SK-N-SH (cell line): ENCODE data around the gene FNDC3B.

Experiments
- GATA2 ChIP-seq: sonication (generic); formaldehyde crosslinking; IDR thresholded peaks from 2 replicates; pipeline ENCODE4 v1.5.0; 2020; ENCODE audit warnings: mild to moderate bottlenecking, missing genetic modification reagents
- NFIC ChIP-seq: IDR thresholded peaks from 2 replicates; pipeline ENCODE4 v1.4.0; 2012; ENCODE audit warnings: borderline replicate concordance
- NRF1 ChIP-seq: IDR thresholded peaks from 2 replicates; pipeline ENCODE4 v1.6.1; 2012; ENCODE audit warnings: low read depth, mild to moderate bottlenecking, low read length
- POLR2AphosphoS5 ChIP-seq: IDR thresholded peaks from 2 replicates; pipeline ENCODE4 v1.6.1; 2012; ENCODE audit warnings: low read depth, low read length
- SIN3A ChIP-seq: IDR thresholded peaks from 2 replicates; pipeline ENCODE4 v1.6.1; 2012; ENCODE audit warnings: low read depth, mild to moderate bottlenecking, low read length, moderate library complexity, borderline replicate concordance
- TAF1 ChIP-seq: IDR thresholded peaks from 2 replicates; pipeline ENCODE4 v1.6.1; 2012; ENCODE audit warnings: low read depth, mild to moderate bottlenecking, low read length, moderate library complexity, borderline replicate concordance
- TF ChIP-seq, protein P1 (sequence below): fragments of 200-600 bp; sonication (generic); IDR thresholded peaks from 2 replicates; pipeline ENCODE4 v1.6.1; 2017; ENCODE audit warnings: antibody characterized with exemption, mild to moderate bottlenecking, moderate library complexity
- TF ChIP-seq, protein P2 (sequence below): IDR thresholded peaks from 2 replicates; pipeline ENCODE4 v1.4.0; 2012; ENCODE audit warnings: low read depth, borderline replicate concordance
- TF ChIP-seq, protein P3 (sequence below): IDR thresholded peaks from 2 replicates; pipeline ENCODE4 v1.4.0; 2012; ENCODE audit warnings: low read depth

DNA sequence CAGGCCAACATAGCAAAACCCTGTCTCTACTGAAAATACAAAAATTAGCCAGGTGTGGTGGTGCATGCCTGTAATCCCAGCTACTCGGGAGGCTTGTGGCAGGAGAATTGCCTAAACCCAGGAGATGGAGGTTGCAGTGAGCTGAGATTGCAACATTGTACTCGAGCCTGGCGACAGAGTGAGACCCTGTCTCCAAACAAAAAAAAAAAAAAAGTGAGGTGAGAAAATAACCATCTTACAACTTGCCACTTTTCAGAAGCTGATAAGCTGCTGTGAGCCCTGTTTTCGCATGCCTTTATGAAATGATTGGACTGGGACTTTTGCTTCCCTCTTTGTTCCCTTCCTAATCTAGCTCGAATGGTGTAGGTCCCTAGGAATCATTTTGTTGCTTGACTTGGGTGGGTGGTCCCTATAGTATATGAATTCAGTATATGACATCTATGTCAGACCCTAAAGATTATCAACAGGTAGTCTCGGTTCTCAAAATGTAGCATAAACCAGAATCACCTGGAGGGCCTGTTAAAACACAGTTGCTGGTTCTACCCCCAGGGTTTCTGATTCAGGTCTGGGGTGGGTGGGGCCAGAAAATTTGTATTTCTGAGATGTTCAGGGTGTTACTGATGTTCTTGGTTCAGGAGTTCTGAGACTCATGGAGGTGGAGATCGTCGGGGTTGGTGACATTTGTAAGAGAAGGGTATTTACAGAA lies 107.9 kb downstream of the FNDC3B start:
- TF ChIP-seq, protein P1, sequence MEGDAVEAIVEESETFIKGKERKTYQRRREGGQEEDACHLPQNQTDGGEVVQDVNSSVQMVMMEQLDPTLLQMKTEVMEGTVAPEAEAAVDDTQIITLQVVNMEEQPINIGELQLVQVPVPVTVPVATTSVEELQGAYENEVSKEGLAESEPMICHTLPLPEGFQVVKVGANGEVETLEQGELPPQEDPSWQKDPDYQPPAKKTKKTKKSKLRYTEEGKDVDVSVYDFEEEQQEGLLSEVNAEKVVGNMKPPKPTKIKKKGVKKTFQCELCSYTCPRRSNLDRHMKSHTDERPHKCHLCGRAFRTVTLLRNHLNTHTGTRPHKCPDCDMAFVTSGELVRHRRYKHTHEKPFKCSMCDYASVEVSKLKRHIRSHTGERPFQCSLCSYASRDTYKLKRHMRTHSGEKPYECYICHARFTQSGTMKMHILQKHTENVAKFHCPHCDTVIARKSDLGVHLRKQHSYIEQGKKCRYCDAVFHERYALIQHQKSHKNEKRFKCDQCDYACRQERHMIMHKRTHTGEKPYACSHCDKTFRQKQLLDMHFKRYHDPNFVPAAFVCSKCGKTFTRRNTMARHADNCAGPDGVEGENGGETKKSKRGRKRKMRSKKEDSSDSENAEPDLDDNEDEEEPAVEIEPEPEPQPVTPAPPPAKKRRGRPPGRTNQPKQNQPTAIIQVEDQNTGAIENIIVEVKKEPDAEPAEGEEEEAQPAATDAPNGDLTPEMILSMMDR: no peak
- TF ChIP-seq POLR2AphosphoS5 (no peak), NFIC (no peak), GATA2 (CRISPR knock-in tag) (no peak), SIN3A (no peak), TAF1 (no peak), NRF1 (no peak)
- TF ChIP-seq, protein P2, sequence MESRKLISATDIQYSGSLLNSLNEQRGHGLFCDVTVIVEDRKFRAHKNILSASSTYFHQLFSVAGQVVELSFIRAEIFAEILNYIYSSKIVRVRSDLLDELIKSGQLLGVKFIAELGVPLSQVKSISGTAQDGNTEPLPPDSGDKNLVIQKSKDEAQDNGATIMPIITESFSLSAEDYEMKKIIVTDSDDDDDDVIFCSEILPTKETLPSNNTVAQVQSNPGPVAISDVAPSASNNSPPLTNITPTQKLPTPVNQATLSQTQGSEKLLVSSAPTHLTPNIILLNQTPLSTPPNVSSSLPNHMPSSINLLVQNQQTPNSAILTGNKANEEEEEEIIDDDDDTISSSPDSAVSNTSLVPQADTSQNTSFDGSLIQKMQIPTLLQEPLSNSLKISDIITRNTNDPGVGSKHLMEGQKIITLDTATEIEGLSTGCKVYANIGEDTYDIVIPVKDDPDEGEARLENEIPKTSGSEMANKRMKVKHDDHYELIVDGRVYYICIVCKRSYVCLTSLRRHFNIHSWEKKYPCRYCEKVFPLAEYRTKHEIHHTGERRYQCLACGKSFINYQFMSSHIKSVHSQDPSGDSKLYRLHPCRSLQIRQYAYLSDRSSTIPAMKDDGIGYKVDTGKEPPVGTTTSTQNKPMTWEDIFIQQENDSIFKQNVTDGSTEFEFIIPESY: no peak
- TF ChIP-seq, protein P3, sequence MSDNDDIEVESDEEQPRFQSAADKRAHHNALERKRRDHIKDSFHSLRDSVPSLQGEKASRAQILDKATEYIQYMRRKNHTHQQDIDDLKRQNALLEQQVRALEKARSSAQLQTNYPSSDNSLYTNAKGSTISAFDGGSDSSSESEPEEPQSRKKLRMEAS: no peak
